HFF-Myc (cell line): ENCODE measurements around the gene RPN1.

Source experiments
- DNase-seq: peaks from one replicate; pipeline ENCODE4 v3.0.0-alpha.2; 2011; ENCODE audit warnings: low read depth; ENCODE audit errors: extremely low read depth
- H3K4me3 ChIP-seq: replicated peaks from 2 replicates; pipeline ENCODE4 v1.5.1; 2011; ENCODE audit warnings: low read depth, mild to moderate bottlenecking, control low read depth, low read length
- TF ChIP-seq, protein P1 (sequence below): IDR thresholded peaks from 2 replicates; pipeline ENCODE4 v1.5.1; 2012; ENCODE audit warnings: mild to moderate bottlenecking, low read depth, low read length, control low read depth; ENCODE audit errors: missing control alignments

Gene RPN1

DNA sequence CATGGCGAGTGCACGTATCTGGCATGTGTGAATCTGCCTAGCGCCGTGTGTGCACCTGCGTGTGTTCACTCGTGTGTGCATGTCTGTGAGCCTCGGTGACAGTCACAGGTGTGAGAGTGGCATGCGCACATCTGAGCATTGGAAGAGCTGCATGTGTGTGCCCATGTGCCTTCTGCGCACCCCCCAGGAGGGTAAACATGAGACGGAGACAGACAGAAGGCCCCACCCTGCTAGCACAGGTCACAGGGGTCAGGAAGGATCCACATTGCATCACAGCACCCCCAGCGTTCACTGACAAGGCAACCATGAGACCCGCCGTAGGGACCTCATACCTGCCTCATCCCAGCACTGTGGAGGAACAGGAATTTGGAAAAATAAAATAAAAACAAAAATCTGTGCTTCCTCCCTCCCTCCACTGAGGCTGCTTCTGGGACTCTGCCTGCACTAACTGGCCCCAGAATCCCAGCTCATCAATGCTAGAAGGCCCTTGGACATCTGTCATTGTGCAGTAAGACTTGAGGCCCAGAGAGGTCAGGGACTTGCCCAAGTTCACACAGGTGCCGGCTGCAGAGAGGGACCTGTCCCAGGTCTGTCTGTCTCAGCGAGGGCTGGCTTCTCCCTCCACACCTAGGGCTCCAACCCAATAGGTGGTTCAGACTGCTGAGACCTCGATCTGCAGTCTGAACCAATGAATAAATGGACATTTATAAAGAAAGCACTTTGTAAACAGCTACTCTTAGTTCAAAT lies 37.4 kb downstream of the RPN1 start:
- no peak overlapping the region for H3K4me3 ChIP-seq
- DNase-seq = no peak
- TF ChIP-seq, protein P1, sequence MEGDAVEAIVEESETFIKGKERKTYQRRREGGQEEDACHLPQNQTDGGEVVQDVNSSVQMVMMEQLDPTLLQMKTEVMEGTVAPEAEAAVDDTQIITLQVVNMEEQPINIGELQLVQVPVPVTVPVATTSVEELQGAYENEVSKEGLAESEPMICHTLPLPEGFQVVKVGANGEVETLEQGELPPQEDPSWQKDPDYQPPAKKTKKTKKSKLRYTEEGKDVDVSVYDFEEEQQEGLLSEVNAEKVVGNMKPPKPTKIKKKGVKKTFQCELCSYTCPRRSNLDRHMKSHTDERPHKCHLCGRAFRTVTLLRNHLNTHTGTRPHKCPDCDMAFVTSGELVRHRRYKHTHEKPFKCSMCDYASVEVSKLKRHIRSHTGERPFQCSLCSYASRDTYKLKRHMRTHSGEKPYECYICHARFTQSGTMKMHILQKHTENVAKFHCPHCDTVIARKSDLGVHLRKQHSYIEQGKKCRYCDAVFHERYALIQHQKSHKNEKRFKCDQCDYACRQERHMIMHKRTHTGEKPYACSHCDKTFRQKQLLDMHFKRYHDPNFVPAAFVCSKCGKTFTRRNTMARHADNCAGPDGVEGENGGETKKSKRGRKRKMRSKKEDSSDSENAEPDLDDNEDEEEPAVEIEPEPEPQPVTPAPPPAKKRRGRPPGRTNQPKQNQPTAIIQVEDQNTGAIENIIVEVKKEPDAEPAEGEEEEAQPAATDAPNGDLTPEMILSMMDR = no peak

DNA sequence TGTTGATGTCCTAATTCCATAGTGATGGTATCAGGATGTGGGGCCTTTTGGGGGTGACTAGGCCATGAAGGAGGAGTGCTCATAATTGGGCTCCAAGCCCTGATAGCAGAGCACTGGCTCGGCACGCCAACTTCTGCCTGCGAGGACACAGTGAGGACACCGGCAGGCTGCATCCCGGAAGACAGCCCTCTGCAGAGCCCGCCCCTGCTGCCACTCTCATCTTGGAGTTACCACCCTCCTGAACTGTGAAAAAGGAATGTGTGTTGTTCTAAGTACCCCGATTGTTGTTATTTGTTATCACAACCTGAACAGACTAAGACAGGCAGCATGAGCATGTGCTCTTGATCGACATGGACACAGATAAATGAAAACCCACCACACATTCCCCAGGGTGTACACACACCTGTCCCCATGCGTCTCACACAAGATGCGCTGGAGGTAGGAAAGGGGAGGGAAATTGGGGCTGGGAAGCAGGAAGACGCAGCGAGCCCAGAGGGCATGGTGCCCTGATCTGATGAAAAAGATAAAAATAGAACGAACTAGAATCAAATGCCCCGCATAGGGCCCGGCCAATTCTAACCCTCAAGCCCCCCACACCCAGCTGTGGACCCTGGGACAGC lies 40.1 kb downstream of the RPN1 start:
- TF ChIP-seq, protein P1 = no peak
- no peak overlapping the region for H3K4me3 ChIP-seq
- no peak for DNase-seq

DNA sequence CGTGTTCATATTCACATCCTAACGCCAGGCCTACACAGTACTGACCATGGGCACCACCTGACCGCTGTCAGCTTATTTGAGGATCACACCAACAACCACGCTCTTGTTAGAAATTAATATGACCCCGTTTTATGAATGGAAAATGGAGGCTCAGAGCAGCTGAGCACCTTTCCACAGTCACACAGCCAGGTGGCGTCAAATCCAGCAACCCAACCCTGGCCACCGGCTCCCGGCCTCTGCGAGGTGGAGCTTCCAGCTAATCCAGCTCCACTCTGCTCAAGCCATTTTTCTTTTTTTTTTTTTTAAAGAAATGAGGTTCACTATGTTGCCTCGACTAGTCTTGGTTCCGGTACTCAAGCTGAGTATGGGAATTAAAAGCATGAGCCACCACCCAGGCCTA lies 41.3 kb downstream of the RPN1 start:
- H3K4me3 ChIP-seq = no peak overlapping the region
- TF ChIP-seq, protein P1 = no peak
- no peak for DNase-seq

- H3K4me3 ChIP-seq = peak overlapping the region; percentile 42
- TF ChIP-seq, protein P1 = no peak
- no peak for DNase-seq
These were observed 42.9 kb downstream of the RPN1 start for GRCh38 chr3:128607710-128608048.

DNA sequence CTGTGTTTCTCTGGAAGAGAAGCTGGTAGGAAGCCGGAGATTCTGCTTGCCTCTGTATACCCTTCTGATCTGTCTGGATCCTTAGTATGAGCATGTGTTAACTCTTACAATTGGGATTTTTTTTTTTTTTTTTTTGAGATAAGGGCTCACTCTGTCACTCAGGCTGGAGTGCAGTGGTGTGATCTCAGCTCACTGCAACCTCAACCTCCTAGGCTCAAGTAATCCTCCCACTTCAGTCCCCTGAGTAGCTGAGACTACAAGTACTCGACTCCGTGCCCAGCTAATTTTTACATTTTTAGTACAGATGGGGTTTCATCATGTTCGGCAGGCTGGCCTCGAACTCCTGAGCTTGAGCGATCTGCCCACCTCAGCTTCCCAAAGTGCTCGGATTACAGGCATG lies 44.5 kb downstream of the RPN1 start:
- no peak overlapping the region for H3K4me3 ChIP-seq
- TF ChIP-seq, protein P1 = no peak
- no peak for DNase-seq

GRCh38 chr3:128605091-128606046 lies 45.2 kb downstream of the RPN1 start:
- no peak overlapping the region for H3K4me3 ChIP-seq
- no peak for DNase-seq

More at GRCh38 chr3:128605091-128606046, 45.2 kb downstream of the RPN1 start:
- TF ChIP-seq, protein P1 = no peak
